Activated CD4-positive, alpha-beta T cell treated with anti-CD3 and anti-CD28 coated beads for 48 hours (primary cell): ENCODE results near the gene SLC6A19.
"Not testable (repeated sequence)": the region's sequence is repeated elsewhere in the genome, so short reads cannot be mapped to it uniquely, and the experiment has no call there.

ENCODE experiments used
- DNase-seq: peaks from one replicate; pipeline ENCODE4 v3.0.0-alpha.2; 2020

Gene SLC6A19

DNA sequence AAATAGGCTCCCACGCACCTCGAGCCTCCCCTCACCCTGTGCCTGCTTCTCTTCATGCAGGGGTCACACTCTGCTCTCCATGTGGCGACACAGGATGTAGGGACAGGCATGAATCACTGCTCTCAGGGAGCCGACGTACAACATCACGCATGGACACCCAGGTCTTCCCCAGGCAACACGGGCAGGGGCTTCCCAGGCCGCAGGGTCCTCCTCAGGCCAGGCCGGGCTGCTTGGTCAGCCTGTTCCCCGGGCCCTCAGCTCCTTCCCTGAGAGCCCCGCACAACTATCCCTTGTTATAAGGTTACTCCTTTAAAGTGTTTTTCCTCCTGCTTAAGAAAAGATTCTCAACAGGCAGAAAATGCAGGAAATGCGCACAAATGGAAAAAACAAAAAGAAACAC, 24.8 kb downstream of the SLC6A19 start:
- DNase-seq = no peak

DNA sequence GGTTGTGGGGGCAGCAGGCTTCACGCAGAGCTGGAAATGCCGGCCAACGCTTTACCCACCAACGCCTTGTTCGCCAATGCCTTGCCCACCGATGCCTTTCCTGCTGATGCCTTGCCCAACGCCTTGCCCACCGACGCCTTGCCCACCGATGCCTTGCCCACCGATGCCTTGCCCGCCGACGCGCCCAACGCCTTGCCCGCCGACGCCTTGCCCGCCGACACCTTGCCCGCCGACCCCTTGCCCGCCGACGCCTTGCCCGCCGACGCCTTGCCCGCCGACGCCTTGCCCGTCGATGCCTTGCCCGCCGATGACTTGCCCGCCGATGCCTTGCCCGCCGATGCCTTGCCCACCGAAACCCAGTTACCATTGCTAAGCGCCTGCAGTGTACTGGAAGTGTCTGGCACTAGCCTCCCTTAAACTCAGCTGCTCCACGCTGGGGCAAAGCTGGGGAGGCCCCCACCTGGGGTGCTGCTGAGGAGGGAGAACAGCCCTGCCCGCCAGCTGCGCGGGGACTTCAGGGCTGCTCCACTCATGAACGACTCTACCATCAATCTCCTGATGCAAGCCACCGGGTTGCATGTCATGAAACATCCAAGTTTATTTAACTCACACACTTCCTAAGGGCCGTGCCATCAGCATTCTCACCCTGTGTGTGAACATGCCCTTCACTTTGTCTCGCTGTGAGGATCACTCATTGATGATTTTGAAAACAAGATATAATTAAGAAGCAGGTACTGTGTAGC, 25.6 kb downstream of the SLC6A19 start:
- DNase-seq = no peak

- no peak for DNase-seq
Measured at GRCh38 chr5:1227667-1228066, 26.3 kb downstream of the SLC6A19 start.

GRCh38 chr5:1228120-1228519, 26.7 kb downstream of the SLC6A19 start:
- DNase-seq = no peak

DNA sequence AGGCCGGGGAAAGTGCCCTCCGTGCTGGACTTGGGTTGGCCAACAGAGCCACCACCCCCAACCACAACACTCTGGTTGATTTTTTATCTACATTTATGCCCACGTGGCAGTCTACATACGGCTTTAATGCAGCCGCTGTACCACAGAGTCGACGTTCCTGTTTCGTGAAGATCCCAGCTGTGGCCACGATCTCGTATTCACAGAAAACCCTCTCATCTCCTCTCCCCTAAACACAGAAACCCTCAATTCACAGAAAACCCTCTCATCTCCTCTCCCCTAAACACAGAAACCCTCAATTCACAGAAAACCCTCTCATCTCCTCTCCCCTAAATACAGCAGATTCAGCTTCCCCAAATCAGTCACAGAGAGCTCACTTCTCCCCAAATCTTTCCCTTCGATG, 27.6 kb downstream of the SLC6A19 start:
- DNase-seq = not testable (repeated sequence)

DNA sequence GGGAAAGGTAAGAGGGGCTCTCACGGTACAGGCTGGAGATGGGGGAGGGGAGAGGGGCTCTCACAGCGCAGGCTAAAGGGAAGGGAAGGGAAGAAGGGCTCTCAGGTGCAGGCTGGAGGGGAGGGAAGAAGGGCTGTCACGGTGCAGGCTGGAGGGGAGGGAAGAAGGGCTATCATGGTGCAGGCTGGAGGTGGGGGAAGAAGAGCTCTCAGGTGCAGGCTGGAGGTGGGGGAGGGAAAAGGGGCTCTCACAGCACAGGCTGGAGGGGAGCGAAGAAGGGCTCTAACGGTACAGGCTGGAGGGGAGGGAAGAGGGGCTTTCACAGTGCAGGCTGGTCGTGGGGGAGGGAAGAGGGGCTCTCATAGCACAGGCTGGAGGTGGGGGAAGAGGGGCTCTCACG, 28.4 kb downstream of the SLC6A19 start:
- DNase-seq = no peak

- DNase-seq = no peak
Measured at GRCh38 chr5:1230551-1230950, 29.2 kb downstream of the SLC6A19 start.

- no peak for DNase-seq
Measured at GRCh38 chr5:1231354-1231905, 30.0 kb downstream of the SLC6A19 start.

- no peak for DNase-seq
Measured at GRCh38 chr5:1232780-1233179, 31.4 kb downstream of the SLC6A19 start.

DNA sequence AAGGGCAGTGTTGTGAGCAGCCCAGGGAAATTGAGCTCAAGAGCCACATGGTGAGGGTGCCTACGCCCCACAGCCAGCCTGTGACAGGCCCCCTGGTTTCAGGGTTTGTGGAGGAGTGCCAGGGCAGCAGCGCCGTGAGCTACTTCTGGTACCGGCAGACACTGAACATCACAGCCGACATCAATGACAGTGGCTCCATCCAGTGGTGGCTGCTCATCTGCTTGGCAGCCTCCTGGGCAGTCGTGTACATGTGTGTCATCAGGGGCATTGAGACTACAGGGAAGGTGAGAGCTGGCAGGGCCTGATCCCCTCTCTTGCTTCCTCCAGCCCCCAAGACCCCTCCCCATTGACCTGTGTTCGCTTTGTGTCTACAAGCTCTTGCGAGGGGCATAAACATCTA, 34.0 kb downstream of the SLC6A19 start:
- no peak for DNase-seq

GRCh38 chr5:1235838-1236237, 34.4 kb downstream of the SLC6A19 start:
- no peak for DNase-seq

- DNase-seq = no peak
Measured at GRCh38 chr5:1239505-1240251, 38.3 kb downstream of the SLC6A19 start.

DNA sequence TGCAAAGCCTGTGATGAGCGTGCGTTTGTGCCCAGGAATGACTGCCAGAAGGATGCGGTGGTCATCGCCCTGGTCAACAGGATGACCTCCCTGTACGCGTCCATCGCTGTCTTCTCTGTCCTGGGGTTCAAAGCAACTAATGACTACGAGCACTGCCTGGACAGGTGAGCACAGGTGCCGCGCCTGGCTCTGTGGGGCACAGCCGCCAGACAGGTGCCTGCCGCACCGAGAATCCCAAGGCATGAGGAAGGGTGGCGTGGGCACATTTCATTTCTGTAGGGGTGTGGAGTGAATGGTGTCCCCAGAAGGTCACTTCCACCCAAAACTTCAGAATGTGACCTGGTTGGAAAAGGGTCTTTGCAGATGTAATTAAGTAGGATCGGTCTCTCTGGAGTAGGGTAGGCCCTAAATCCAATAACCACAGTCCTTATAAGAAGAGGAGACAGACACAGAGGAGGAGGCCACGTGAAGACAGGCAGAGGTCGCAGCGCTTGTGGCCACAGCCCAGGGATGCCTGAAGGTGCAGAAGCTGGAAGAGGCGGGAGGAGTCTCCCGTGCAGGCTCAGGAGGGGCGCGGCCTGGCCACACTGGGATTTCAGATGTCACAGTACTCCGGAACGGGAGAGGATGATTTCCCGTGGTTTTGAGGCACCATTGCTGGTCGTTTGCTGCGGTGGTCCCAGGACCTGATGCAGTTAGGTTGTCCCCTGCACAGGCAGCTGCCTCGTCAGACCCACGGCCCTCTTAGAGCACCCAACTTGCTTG, 39.3 kb downstream of the SLC6A19 start:
- DNase-seq = no peak

DNA sequence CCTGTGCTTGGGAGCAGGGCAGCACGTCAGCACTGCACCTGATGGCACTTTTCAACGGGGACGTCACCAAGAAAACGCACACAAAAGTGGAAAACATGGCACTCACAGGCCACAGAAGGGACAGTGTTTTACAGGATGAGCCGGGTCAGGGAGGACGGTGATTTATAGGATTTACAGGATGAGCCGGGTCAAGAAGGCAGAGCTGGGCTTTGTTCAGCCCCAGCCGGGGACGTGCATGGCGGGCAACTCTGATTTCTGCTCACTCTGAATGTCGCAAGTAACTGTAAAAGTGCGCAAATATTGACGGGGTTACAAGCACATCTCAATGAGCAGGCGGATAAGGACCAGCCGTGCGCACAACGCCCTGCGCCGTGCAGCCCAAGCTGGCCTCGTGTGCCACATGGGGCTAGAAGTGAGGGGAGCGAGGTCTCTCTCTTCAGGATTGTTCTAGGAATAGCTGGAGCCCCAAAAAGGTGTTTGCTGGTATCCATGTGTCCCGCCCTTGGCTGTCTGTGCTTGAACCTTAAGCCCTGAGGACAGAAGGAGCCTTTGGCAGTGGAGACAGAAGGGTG, 40.2 kb downstream of the SLC6A19 start:
- DNase-seq = no peak

GRCh38 chr5:1242733-1243486, 41.5 kb downstream of the SLC6A19 start:
- no peak for DNase-seq

- DNase-seq = no peak
Measured at GRCh38 chr5:1243487-1244130, 42.2 kb downstream of the SLC6A19 start.

DNA sequence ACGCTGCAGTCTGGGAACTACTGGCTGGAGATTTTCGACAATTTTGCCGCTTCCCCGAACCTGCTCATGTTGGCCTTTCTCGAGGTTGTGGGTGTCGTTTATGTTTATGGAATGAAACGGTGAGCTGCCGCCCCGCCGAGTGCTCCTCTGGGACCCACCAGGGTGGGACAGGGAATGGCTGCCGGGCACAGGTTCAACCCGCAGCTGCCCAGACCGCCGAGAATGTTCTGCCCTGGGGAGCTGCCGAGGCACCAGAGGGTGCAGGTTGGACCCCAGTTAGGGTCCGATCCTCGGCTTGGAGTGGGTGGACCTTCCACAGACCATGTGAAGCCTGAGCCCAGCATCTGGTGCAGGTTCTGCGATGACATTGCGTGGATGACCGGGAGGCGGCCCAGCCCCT, 42.9 kb downstream of the SLC6A19 start:
- DNase-seq = no peak

DNA sequence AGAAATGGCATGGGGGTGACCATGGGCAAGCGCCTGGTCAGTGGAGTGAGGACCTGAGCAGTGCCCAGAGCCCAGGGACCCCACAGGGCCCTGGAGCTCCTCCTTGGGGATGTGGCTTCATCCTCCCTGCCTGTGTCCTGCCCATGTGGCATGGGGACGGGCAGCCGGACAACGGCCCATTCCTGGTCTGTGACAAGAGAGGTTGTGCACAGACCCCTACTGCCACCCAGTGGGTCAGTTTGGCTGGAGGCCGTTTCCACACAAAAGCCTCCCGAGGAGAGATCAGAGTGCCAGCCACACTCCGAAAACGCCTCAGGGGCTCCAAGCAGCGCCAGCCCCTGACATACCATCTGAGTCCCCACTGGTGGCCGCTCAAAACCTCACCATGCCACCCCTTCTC, 43.6 kb downstream of the SLC6A19 start:
- no peak for DNase-seq

GRCh38 chr5:1245905-1246576, 44.6 kb downstream of the SLC6A19 start:
- DNase-seq = no peak

- peak; percentile 35 for DNase-seq
Measured at GRCh38 chr5:1246711-1247431, 45.5 kb downstream of the SLC6A19 start.

- DNase-seq = no peak
Measured at GRCh38 chr5:1247811-1248210, 46.4 kb downstream of the SLC6A19 start.
